ENCODE measurements around the gene CD79B. TPM values are rescaled to one million over a fixed set of nuclear protein-coding genes. Genes with fewer than 3 reads are reported as not detected.

The CD79B gene
- total and polyA plus RNA-seq, 2 of the 13 experiments (the other 11 are each of a cell fraction or from before 2014, with no cell fraction given) = not detected

GRCh38 chr17:63945784-63946439 lies 13.8 kb upstream of the CD79B start (continued):
- TF ChIP-seq ZNF329 (CRISPR knock-in tag; IDR thresholded peaks at IDR 0.05; ENCODE audit: low read depth) (no peak), NKX3-1 (CRISPR knock-in tag; IDR thresholded peaks at IDR 0.05) (no peak), CENPX (CRISPR knock-in tag; IDR thresholded peaks at IDR 0.05) (no peak), KDM5A (IDR thresholded peaks at IDR 0.05; ENCODE audit: borderline replicate concordance, low read length) (no peak), JUNB (CRISPR knock-in tag; IDR thresholded peaks at IDR 0.05; ENCODE audit: borderline replicate concordance) (no peak), ZSCAN31 (CRISPR knock-in tag; IDR thresholded peaks at IDR 0.05; ENCODE audit: low read depth) (no peak), GZF1 (CRISPR knock-in tag; IDR thresholded peaks at IDR 0.05) (no peak), PLRG1 (conservative IDR thresholded peaks at IDR 0.05) (no peak), SRY (CRISPR knock-in tag; IDR thresholded peaks at IDR 0.05) (no peak), BCL6 (CRISPR knock-in tag; IDR thresholded peaks at IDR 0.05) (no peak), ZNF446 (CRISPR knock-in tag; IDR thresholded peaks at IDR 0.05) (no peak), TIGD3 (CRISPR knock-in tag; IDR thresholded peaks at IDR 0.05; ENCODE audit: borderline replicate concordance) (0 out of 2 replicates have a peak, but pooled peaks have one; percentile 71), BCL3 (CRISPR knock-in tag; IDR thresholded peaks at IDR 0.05) (no peak), ZNF704 (CRISPR knock-in tag; IDR thresholded peaks at IDR 0.05; ENCODE audit: borderline replicate concordance) (0 out of 2 replicates have a peak, but pooled peaks have one; percentile 51), SNAI1 (CRISPR knock-in tag; IDR thresholded peaks at IDR 0.05; ENCODE audit: borderline replicate concordance) (0 out of 2 replicates have a peak, but pooled peaks have one; percentile 67), ZNF317 (CRISPR knock-in tag; IDR thresholded peaks at IDR 0.05) (peak; percentile 20; the same call in 1 of the 2 replicates), BRCA1 (CRISPR knock-in tag; IDR thresholded peaks at IDR 0.05) (no peak), U2AF1 (optimal IDR thresholded peaks at IDR 0.05; ENCODE audit: low read depth, low read length) (no peak), REST (IDR thresholded peaks at IDR 0.05; ENCODE audit: borderline replicate concordance in 1 of 2, low read depth in 1 of 2, low read length in 2 of 2) (no peak), BRF2 (CRISPR knock-in tag; IDR thresholded peaks at IDR 0.05) (no peak), ZNF501 (CRISPR knock-in tag; IDR thresholded peaks at IDR 0.05) (peak; percentile 58; the same call in 1 of the 2 replicates)
